RPMI7951 (cell line): ENCODE measurements around the gene SERPINB10. TPM values are rescaled to one million over a fixed set of nuclear protein-coding genes. Genes with fewer than 3 reads are reported as not detected.

Experiments
- DNase-seq: peaks from one replicate; pipeline ENCODE4 v3.0.0-alpha.2; 2012; ENCODE audit warnings: low read depth
- total RNA-seq: library from RNA; depleted of rRNA; stranded (reverse); fragments of >200 nt; shearing (Covaris generic); gene quantifications from 2 replicates; pipeline ENCODE4 v1.2.3, GENCODE V29; 2014; rRNA removed

SERPINB10 gene
- total RNA-seq, 1 experiment from 2014 or later = 0.60 TPM

GRCh38 chr18:63980896-63981460 is 73.2 kb downstream of the SERPINB10 start:
- no peak for DNase-seq

DNA sequence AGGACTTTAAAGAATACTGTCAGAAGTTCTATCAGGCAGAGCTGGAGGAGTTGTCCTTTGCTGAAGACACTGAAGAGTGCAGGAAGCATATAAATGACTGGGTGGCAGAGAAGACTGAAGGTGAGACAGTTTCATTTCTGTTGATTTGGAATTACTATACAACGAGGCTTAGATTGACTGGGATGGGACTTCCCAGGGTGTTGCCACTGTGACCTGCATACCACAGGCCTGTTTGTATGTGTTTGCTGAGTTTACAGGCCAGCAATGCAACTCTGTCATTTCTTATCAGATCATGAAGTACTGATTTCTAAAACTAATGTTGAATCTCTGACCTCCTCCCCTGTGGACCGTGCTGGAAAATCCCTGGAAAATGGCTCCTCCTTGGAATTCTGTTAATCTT is 74.0 kb downstream of the SERPINB10 start:
- no peak for DNase-seq

DNA sequence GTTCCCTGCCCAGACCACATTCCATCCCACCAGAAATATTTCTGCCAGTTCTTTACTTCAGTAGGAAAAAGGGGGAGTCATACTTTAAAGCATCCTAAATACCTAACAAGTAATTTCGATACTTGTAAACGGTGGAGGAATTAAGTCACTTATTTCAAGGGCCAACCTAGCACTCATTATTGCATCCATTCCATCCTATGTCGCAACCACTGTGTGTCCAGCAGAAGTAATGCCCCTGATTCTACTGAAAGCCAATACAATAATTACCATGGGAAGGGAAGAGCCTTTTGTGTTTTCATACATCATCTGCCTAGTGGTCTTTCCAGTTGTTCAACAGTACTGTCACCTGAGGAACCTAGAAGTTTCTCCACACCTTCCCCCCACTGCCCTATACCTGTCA is 74.6 kb downstream of the SERPINB10 start:
- no peak for DNase-seq

Other genes starting within 250 kb of the SERPINB10 start
- 0.20 TPM in 1 of 2 replicates, not detected in the other for gene SERPINB3, start 246.1 kb upstream of the SERPINB10 start, total RNA-seq
- not detected in 2 replicates for gene SERPINB11, start 205.0 kb upstream of the SERPINB10 start, total RNA-seq
- gene SERPINB7, start 132.5 kb upstream of the SERPINB10 start, total RNA-seq = 10.0 and 13.1 TPM in 2 replicates
- gene SERPINB2, start 20.3 kb upstream of the SERPINB10 start, total RNA-seq = 20.3 and 20.5 TPM in 2 replicates
- gene HMSD, start 41.3 kb downstream of the SERPINB10 start, total RNA-seq = not detected in 2 replicates
- gene SERPINB8, start 62.1 kb downstream of the SERPINB10 start, total RNA-seq = 35.2 and 41.0 TPM in 2 replicates
- gene LINC00305, start 241.1 kb downstream of the SERPINB10 start, total RNA-seq = not detected in 2 replicates